Liver (tissue), 9 donors: ENCODE results near the gene MT1M. TPM values are rescaled to one million over a fixed set of nuclear protein-coding genes. Genes with fewer than 3 reads are reported as not detected.

ENCODE experiments used
- DNase-seq: peaks from one replicate; pipeline ENCODE4 v3.0.0-alpha.2; 2017; ENCODE audit warnings: low spot score
- H3K27ac ChIP-seq, 2 donors: one replicate each; pipeline ENCODE4 v1.7.0; 2013; ENCODE audit warnings: inconsistent platforms in 2 of 2, low read length in 2 of 2, control low read depth in 1 of 2, low read depth in 1 of 2, mild to moderate bottlenecking in 1 of 2
- H3K27me3 ChIP-seq, 4 donors: one replicate each; pipeline versions ENCODE4 v1.6.1 to v1.7.0; 2013; ENCODE audit warnings: low read length in 3 of 4, inconsistent platforms in 1 of 4, mild to moderate bottlenecking in 1 of 4, moderate library complexity in 1 of 4; ENCODE audit not compliant: control insufficient read depth in 4 of 4, insufficient read depth in 4 of 4
- H3K36me3 ChIP-seq, 4 donors: one replicate each; pipeline versions ENCODE4 v1.6.1 to v1.7.0; 2013; ENCODE audit warnings: low read length in 3 of 4, mild to moderate bottlenecking in 3 of 4, low read depth in 1 of 4, moderate library complexity in 1 of 4; ENCODE audit not compliant: control insufficient read depth in 4 of 4, insufficient read depth in 3 of 4
- H3K4me1 ChIP-seq, 4 donors: one replicate each; pipeline versions ENCODE4 v1.6.1 to v1.7.0; 2013; ENCODE audit warnings: low read length in 3 of 4, mild to moderate bottlenecking in 3 of 4, moderate library complexity in 1 of 4; ENCODE audit not compliant: control insufficient read depth in 4 of 4, insufficient read depth in 4 of 4
- H3K4me3 ChIP-seq, 3 donors: one replicate each; pipeline versions ENCODE4 v1.6.1 to v1.7.0; 2013; ENCODE audit warnings: low read length in 3 of 3, control low read depth in 1 of 3, low read depth in 1 of 3, mild to moderate bottlenecking in 1 of 3
- H3K9ac ChIP-seq, 2 donors: one replicate each; pipeline ENCODE4 v1.7.0; 2013; ENCODE audit warnings: low read length in 2 of 2, mild to moderate bottlenecking in 2 of 2, moderate library complexity in 2 of 2, control low read depth in 1 of 2, low read depth in 1 of 2
- H3K9me3 ChIP-seq, 4 donors: one replicate each; pipeline versions ENCODE4 v1.6.1 to v1.7.0; 2013; ENCODE audit warnings: low read length in 3 of 4; ENCODE audit not compliant: control insufficient read depth in 4 of 4
- ATF3 ChIP-seq: IDR thresholded peaks from 2 replicates; pipeline ENCODE4 v1.6.1; 2016; ENCODE audit warnings: antibody characterized with exemption
- EGR1 ChIP-seq, 2 donors: IDR thresholded peaks; 2 replicates each; pipeline ENCODE4 v1.6.1; 2016 to 2018; ENCODE audit warnings: antibody characterized with exemption in 2 of 2, low read depth in 2 of 2
- FOXA1 ChIP-seq: IDR thresholded peaks from 2 replicates; pipeline ENCODE4 v1.6.1; 2016; ENCODE audit warnings: antibody characterized with exemption
- FOXA2 ChIP-seq: IDR thresholded peaks from 2 replicates; pipeline ENCODE4 v1.6.1; 2016; ENCODE audit warnings: antibody characterized with exemption
- GABPA ChIP-seq, 2 donors: IDR thresholded peaks in 1 of 2; conservative IDR thresholded peaks in 1 of 2; 2 replicates each; pipeline ENCODE4 v1.6.1; 2016; ENCODE audit warnings: antibody characterized with exemption in 2 of 2, mild to moderate bottlenecking in 1 of 2, moderate library complexity in 1 of 2
- HNF4A ChIP-seq, 2 donors: conservative IDR thresholded peaks; 2 replicates each; pipeline ENCODE4 v1.6.1; 2016; ENCODE audit warnings: antibody characterized with exemption in 2 of 2, mild to moderate bottlenecking in 2 of 2
- HNF4G ChIP-seq: IDR thresholded peaks from 2 replicates; pipeline ENCODE4 v1.6.1; 2016; ENCODE audit warnings: antibody characterized with exemption
- JUND ChIP-seq, 2 donors: IDR thresholded peaks; 2 replicates each; pipeline ENCODE4 v1.6.1; 2016; ENCODE audit warnings: antibody characterized with exemption in 2 of 2
- NR2F2 ChIP-seq: IDR thresholded peaks from 2 replicates; pipeline ENCODE4 v1.6.1; 2016; ENCODE audit warnings: antibody characterized with exemption
- RAD21 ChIP-seq, 2 donors: IDR thresholded peaks; 2 replicates each; pipeline ENCODE4 v1.6.1; 2016; ENCODE audit warnings: antibody characterized with exemption in 2 of 2, mild to moderate bottlenecking in 2 of 2
- REST ChIP-seq: IDR thresholded peaks from 2 replicates; pipeline ENCODE4 v1.6.1; 2016; ENCODE audit warnings: antibody characterized with exemption, mild to moderate bottlenecking
- RXRA ChIP-seq, 2 donors: IDR thresholded peaks; 2 replicates each; pipeline ENCODE4 v1.6.1; 2017 to 2018; ENCODE audit warnings: antibody characterized with exemption in 2 of 2, mild to moderate bottlenecking in 1 of 2
- SP1 ChIP-seq: IDR thresholded peaks from 2 replicates; pipeline ENCODE4 v1.6.1; 2018; ENCODE audit warnings: antibody characterized with exemption, mild to moderate bottlenecking
- TAF1 ChIP-seq: conservative IDR thresholded peaks from 2 replicates; pipeline ENCODE4 v1.6.1; 2016; ENCODE audit warnings: antibody characterized with exemption, mild to moderate bottlenecking
- YY1 ChIP-seq: IDR thresholded peaks from 2 replicates; pipeline ENCODE4 v1.6.1; 2016; ENCODE audit warnings: antibody characterized with exemption, mild to moderate bottlenecking
- WGBS: extraction: QIAGEN DNeasy Blood & Tissue Kit; methylation state at CpG from one replicate; pipeline ENCODE4 v1.1.7; 2013; 5-methylcytosine and 5-hydroxymethylcytosine counted together
- polyA plus RNA-seq, 2 donors: library from polyadenylated mRNA; stranded (reverse) in 1 of 2; unstranded in 1 of 2; fragments of 200-250 nt in 1 of 2; fragments of >200 nt in 1 of 2; fragmentation: Nextera tagmentation in 1 of 2; extraction: Ambion mirVana in 1 of 2; gene quantifications; one replicate each; pipeline versions ENCODE4 v1.2.1 to v1.2.3, GENCODE V29; 2013 to 2015
- total RNA-seq, 2 donors: library from RNA; depleted of rRNA; stranded (reverse); fragments of >200 nt; gene quantifications; one replicate each; pipeline ENCODE4 v1.2.3, GENCODE V29; 2014
- TF ChIP-seq, protein P1 (sequence below): fragments of 150-350 bp; IDR thresholded peaks from 2 replicates; pipeline ENCODE4 v1.5.1; 2017; ENCODE audit warnings: improper control_type of control experiment, low read depth, low read length; ENCODE audit not compliant: missing input control
- TF ChIP-seq, protein P2 (sequence below): IDR thresholded peaks from 2 replicates; pipeline ENCODE4 v1.6.1; 2016; ENCODE audit warnings: antibody characterized with exemption
- TF ChIP-seq, protein P3 (sequence below): IDR thresholded peaks from 2 replicates; pipeline ENCODE4 v1.6.1; 2016; ENCODE audit warnings: antibody characterized with exemption
- donor health status: healthy.
- donor health status: healthy.
- donor health status: healthy.
- donor health status: healthy.
- donor health status: healthy.

The MT1M gene
- total and polyA plus RNA-seq, 4 donors: 20.4 to 343 (median 194) TPM

DNA sequence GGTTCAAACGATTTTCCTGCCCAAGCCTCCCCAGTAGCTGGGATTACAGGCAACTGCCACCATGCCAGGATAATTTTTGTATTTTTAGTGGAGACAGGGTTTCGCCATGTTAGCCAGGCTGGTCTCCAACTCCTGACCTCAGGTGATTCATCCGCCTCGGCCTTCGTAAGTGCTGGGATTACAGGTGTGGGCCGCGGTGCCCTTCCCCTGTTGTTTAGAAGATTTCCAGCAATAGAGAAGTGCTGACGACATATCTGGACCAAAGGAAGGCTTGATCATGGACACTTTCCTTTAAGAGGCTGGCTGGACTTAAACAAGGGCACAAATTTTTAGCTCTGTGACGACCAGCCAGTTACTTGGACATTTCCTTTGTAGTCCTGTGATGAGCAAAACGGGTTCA is 1.3 kb upstream of the MT1M start:
- Histone ChIP-seq H3K9ac (no peak overlapping the region), H3K27ac (peak overlapping the region; percentile 84 to 87), H3K4me3 (peak overlapping the region in 1 of 3 donors; percentile 23), H3K36me3 (peaks cover 0 to 3% (median 0%) of the 10 kb centered on the region in 4 donors), H3K27me3 (no peaks in the 10 kb centered on the region), H3K4me1 (peaks cover 2 to 24% (median 7%) of the 10 kb centered on the region in 4 donors), H3K9me3 (no peaks in the 10 kb centered on the region)
- DNase-seq: no peak
- TF ChIP-seq FOXA2: no peak
- no peak for TF ChIP-seq JUND (IDR thresholded peaks at IDR 0.05)
- no peak for TF ChIP-seq REST
- TF ChIP-seq GABPA (IDR thresholded peaks at IDR 0.05 in 1 of 2, conservative IDR thresholded peaks at IDR 0.05 in 1 of 2): no peak
- no peak for TF ChIP-seq EGR1 (IDR thresholded peaks at IDR 0.05; ENCODE audit: low read depth in 2 of 2)
- no peak for TF ChIP-seq ATF3
- TF ChIP-seq SP1: no peak
- no peak for TF ChIP-seq HNF4A (conservative IDR thresholded peaks at IDR 0.05)
- TF ChIP-seq HNF4G: no peak
- TF ChIP-seq NR2F2: no peak
- TF ChIP-seq TAF1: no peak
- 85% methylated on average over 10 of the region's 10 CpGs for WGBS

DNA sequence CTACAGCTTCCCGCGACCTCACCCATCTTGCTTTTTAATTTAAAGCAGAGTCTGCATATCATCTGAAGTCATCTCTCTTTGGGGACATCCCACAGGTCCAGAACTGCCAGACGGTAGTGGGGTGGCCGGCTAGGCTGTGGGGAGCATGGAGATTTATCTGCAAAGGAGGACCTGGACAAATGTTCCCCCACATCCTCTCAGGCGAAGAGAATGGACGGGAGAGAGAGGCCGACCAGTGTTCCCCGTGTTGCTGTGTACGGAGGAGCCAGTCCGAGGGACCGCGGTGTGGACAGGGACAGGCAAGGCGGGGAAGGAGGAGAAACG is 665 bp upstream of the MT1M start:
- WGBS: 22% methylated on average over 14 of the region's 14 CpGs
- DNase-seq: no peak
- H3K27ac ChIP-seq: peak overlapping the region; percentile 84 to 87
- TF ChIP-seq HNF4A (conservative IDR thresholded peaks at IDR 0.05) (no peak), RXRA (IDR thresholded peaks at IDR 0.05) (no peak), HNF4G (no peak)
- TF ChIP-seq, protein P1, sequence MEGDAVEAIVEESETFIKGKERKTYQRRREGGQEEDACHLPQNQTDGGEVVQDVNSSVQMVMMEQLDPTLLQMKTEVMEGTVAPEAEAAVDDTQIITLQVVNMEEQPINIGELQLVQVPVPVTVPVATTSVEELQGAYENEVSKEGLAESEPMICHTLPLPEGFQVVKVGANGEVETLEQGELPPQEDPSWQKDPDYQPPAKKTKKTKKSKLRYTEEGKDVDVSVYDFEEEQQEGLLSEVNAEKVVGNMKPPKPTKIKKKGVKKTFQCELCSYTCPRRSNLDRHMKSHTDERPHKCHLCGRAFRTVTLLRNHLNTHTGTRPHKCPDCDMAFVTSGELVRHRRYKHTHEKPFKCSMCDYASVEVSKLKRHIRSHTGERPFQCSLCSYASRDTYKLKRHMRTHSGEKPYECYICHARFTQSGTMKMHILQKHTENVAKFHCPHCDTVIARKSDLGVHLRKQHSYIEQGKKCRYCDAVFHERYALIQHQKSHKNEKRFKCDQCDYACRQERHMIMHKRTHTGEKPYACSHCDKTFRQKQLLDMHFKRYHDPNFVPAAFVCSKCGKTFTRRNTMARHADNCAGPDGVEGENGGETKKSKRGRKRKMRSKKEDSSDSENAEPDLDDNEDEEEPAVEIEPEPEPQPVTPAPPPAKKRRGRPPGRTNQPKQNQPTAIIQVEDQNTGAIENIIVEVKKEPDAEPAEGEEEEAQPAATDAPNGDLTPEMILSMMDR: no peak
- peaks cover 0 to under 1% (median 0%) of the 10 kb centered on the region in 4 donors for H3K36me3 ChIP-seq
- H3K27me3 ChIP-seq: no peaks in the 10 kb centered on the region
- no peaks in the 10 kb centered on the region for H3K9me3 ChIP-seq
- H3K4me3 ChIP-seq: peak overlapping the region; percentile 34 to 93 (median 48)
- H3K4me1 ChIP-seq: peaks cover 2 to 24% (median 7%) of the 10 kb centered on the region in 4 donors
- peak overlapping the region in 1 of 2 donors; percentile 24 for H3K9ac ChIP-seq

GRCh38 chr16:56632848-56633365 is 448 bp downstream of the MT1M start:
- H3K27ac ChIP-seq: peak overlapping the region; percentile 84 to 87
- H3K9ac ChIP-seq: peak overlapping the region; percentile 77 to 84
- H3K36me3 ChIP-seq: no peaks in the 10 kb centered on the region
- no peak for DNase-seq
- peaks cover 2 to 27% (median 7%) of the 10 kb centered on the region in 4 donors for H3K4me1 ChIP-seq
- no peaks in the 10 kb centered on the region for H3K9me3 ChIP-seq
- no peaks in the 10 kb centered on the region for H3K27me3 ChIP-seq
- peak overlapping the region; percentile 48 to 95 (median 93) for H3K4me3 ChIP-seq
- WGBS: 49% methylated on average over 6 of the region's 6 CpGs
- no peak for TF ChIP-seq YY1
- TF ChIP-seq TAF1: no peak
- TF ChIP-seq, protein P2, sequence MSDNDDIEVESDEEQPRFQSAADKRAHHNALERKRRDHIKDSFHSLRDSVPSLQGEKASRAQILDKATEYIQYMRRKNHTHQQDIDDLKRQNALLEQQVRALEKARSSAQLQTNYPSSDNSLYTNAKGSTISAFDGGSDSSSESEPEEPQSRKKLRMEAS: no peak
- TF ChIP-seq RXRA (IDR thresholded peaks at IDR 0.05): no peak
- no peak for TF ChIP-seq FOXA1
- TF ChIP-seq NR2F2: no peak
- TF ChIP-seq SP1: no peak
- no peak for TF ChIP-seq HNF4G
- TF ChIP-seq, protein P3, sequence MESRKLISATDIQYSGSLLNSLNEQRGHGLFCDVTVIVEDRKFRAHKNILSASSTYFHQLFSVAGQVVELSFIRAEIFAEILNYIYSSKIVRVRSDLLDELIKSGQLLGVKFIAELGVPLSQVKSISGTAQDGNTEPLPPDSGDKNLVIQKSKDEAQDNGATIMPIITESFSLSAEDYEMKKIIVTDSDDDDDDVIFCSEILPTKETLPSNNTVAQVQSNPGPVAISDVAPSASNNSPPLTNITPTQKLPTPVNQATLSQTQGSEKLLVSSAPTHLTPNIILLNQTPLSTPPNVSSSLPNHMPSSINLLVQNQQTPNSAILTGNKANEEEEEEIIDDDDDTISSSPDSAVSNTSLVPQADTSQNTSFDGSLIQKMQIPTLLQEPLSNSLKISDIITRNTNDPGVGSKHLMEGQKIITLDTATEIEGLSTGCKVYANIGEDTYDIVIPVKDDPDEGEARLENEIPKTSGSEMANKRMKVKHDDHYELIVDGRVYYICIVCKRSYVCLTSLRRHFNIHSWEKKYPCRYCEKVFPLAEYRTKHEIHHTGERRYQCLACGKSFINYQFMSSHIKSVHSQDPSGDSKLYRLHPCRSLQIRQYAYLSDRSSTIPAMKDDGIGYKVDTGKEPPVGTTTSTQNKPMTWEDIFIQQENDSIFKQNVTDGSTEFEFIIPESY: no peak
- no peak for TF ChIP-seq RAD21 (IDR thresholded peaks at IDR 0.05)
- TF ChIP-seq, protein P1: no peak
